ENCODE results near the gene MEF2D.

The MEF2D gene

DNA sequence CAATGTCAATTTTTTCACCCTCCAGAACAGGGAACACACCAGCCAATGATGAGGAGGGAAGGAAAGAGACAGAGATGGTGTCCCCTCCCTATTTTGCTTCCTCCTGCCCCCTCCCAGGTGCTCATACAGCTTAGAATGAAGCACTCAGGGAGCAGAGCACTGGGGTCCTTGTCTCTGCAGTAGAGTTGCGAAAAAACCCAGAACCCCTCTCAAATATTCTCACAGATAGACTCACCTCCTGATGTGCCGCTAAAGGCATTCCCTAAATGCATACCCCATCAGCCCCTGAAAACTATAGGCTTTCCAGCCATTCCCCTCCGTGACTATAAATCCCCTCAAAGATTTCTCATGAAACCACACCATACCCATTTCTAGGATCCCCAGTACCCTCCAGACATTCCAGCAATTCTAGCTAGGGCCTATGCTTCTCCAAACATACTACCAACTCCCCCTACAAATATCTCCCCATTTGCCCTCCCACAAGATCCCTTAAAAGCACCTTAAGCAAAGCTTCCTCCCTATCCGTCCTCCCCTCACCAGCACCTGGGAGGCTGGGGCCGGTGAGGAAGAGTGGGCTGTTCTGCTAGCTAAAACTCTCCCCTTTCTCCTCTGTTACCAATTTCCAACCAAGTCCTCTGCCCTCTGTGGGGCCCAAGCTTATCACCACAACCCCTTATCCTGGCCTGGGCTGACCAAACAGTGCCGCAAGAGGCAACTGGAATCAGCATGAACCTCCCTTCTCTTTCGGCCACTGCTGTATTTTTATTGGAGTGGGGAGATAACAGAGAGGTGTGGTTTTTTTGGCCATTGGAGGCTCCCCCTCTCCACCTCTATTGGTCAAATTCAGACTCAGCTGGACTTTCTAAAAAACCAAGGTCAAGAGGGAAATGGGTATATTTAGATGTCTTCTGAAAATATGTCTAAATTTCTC is 76.9 kb downstream of the MEF2D start:
- DNase-seq = no peak

DNA sequence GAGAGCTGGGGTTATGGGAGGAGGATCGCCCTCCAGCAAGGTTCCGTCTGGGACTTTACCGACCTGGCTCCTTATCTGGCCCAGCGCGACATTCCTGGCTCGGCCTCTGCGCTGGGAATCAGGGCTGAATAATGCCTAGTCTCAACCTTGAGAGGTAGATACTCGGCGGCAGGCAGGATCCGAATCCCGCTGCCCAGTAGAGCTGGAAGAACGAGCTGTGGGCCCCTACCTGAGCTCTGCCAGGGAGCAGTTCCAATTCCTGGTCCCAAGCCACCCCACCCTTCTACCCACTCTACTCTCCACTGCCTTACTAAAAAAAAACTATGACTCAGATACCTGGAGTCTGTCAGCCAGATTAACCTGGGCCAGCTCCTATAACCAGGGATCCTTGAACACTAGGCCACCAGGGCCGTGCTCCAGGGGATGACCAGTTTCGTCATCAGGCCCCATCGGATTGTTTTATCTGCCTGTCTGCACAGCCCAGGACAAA is 77.9 kb downstream of the MEF2D start:
- DNase-seq = no peak

DNA sequence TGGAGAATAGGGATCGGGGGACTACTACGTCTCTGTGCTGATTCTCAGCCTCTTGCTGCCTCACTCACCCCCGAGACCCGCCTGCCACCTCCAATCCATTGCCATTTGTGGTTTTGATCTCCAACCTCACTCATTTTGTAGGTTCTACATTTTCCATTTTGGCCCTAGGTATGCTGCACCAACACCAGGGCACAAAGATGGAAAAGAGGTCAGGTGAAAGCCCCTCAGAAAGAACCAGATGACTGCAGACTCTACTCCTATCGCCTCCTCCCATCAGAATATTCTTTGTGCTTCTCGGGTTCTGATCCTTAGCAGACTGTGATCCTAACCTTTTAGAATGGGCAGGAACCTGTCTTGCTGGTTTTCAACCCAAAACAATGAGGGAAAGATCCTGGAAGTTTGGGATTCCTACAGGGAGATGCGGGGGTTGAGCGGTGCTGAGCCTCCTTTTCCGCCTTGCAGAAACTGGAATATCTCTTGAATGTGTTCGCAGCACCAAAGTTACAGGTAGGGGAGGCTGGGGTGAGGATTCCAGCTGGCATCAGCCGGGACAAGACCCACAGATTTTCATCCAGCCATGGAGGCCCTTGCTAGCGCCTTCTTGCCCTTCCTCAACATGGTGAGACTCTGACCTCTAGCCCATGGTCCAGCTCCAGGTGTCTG is 78.5 kb downstream of the MEF2D start:
- no peak for DNase-seq

DNA sequence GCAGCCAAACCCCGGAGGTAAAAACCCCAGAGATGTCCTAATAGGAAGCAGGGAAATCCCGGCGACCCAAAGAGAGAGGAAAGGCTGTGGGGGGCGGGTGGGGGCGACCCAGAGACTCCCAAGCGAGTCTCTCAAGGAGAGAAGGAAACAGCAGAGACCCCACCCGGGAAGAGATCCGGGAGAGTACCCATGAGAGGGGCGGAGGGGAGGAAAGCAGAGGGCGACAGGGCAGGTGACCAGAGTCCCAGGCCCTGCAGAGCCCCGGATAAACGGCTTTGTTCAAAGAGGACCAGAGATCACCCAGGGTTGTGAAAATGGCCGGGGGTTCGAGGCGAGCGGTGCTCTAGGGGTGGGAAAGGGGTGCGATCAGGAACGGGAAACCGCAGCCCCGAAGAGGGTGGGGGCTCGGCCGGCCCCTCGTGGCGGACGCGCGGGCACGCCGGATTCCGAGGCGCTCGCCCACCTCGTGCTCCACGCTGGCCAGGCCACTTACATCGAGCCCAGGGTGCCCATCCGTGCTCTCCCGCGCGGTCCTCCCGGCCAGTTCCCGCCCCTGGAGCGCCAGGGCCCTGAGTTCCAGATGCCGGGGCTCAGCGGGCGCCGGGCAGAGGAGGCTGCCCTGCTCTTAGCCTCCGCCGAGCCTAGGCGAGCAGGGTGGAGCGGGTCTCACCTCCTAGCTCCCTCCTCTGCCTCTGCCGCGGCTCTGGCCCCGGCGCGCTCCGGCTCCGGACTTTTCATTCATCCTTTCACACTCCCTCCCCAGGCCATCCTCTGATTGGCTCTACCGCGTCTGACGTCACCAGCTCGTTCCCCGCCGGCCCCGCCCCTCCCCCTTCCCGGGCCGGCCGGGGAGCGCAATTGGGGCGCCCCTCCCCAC is 79.3 kb downstream of the MEF2D start:
- DNase-seq = peak; percentile 80 to 81

DNA sequence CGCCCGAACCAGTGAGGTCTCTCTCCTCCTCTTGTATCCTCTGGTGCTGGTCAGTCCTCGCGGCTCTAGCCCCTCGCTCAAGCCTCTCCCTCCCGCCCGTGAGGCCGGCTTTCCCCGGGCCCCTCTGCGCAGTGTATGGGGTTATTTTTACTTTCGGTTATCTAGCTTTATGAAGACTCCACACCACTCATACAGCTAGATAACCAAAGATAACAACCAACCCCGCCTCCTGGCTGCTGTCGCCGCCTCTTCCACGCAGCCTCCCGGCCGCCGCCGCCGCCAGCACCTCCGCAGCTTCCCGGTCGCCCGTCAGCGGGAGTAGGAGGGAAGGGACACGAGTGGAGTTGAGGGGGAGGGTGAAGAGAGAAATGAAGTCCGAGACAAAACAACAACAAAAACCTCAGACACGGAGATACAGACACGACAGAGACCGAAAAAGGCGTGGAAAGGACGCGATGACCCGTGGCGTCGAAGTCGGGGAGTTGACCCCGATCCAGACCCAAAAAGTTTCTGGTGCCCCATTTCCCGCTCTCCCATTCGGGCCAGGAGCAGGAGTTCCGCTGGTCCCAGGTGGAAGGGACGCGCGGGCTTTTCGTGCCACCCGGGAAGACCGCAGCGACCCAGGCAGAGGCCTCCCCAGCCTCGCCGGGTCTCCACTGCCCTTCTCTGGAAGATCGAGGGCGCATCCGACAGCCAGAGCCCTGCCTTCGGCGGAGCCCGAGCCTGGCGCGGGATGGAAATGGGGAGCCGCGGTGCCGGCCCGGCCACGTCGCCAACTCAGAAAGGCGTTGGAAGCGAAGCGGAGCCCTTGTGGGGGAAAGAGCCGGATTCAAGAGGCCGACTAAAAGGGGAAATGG is 80.1 kb downstream of the MEF2D start:
- DNase-seq = peak; percentile 44 to 71

DNA sequence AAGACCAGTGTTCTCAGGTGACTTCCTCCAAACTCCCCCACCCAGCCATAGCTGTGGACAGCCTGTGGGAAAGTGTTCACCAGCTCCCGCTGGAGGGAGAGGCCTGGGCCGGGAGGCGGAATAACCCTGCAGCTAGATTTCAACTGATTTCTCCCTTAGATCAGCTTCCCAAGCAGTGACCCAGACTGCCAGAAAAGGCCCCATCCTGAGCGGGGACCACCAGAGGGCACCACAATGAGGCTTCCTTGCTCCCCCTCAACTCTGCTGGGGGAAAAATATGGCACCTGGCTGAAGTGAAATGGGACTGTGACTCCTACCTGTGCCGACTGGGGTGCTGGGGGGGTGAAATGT is 80.7 kb downstream of the MEF2D start:
- peak in 1 of 2 donors; percentile 38 for DNase-seq

DNA sequence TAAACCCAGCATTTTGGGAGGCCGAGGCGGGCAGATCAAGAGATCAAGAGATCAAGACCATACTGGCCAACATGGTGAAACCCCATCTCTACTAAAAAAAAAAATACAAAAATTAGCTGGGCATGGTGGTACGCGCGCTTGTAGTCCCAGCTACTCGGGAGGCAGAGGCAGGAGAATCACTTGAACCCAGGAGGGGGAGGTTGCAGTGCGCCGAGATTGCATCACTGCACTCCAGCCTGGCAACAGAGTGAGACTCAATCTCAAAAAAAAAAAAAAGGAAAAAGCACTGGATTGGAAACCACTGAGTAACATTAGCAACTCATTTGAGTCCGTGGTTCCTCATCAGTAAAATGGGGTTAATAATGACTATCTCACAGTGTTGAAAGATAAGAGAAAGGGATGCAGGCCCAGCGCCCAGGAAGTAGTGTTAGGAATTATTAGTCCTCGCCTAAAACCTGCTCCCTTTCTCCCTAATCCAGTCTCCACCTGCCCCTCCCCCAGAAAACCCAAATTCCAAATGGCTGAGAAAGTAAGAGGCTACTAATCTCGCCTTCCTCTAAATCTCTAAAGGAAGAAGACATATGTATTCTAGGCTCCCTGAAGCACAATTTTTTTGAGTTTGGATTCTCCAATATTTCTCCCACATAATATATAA is 82.0 kb downstream of the MEF2D start:
- DNase-seq = no peak

DNA sequence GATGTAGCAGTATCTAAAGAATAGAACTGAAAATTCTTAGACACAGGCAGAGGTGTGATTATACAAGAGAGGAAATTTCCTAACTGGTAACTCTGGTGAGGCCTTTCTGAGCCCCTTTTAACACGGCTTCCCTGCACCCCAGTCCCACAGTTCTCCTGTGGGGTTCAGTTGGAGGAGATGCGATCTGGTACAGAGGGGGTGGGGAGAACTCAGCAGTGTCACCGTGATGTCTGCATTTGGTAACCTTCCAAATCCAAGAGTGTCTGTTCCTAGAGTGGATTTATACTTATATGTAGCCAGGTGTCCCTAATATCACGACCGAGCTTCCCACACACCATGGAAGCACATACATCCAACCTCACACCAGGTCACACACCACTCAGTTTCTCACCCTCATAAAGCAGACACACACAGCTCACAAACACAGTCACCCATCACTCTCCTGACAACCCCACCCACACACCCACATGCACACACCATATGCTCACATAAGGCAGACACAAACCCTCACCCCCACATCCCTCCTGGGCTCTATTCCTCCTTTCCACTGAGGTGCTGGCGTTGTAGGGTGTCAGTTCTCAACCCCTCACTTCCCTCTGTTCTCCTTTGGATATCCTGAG is 83.1 kb downstream of the MEF2D start:
- DNase-seq = no peak

DNA sequence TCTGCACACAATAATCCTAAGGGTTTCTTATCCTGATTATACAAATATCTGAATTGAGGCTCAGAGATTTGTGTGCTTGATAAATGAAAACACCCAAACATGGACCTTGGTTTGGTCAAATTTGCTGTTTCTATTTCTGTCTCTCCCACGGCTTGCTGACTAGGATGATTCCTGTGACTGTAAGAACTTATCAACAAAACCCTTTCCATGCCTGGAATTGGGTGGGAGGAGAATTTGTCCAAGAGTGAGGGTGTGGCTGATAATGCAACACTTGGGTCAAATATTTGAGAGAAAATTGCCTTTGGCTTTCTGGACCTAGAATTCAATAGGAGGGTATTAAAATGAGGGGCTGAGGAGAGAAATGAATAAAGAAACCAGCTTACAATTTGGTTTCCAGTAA is 83.6 kb downstream of the MEF2D start:
- no peak for DNase-seq

DNA sequence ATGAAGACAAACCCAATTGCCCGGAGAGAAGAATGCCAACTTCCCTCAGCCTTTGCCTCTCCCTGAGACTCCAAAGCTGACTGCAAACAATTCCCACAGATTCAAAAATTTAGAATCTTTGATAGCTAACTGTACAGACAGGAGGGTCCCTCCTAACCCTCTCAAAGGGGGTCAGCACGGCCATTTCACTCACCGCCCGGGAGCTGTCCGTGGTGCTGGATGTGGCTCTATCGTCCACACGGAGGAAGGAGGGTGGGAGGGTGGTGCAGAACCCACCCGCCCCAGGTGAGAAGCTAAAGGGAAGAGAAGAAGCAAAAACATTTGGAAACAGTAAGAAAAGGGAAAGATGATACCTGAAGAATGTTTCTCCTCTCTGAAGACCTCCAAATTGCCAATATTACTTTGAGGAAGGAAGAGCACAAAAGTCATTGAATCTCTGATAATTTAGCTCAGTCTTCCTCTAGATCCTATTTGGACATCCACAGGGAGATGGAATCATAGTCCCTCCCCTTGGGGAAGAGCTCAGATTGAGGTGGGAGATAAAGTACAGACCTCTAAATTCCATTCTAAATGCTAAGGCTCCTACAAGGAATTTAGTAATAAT is 86.0 kb downstream of the MEF2D start:
- no peak for DNase-seq
